NCI-H1694 treated with DMSO at 0.1 percent for 48 hours (cell line): ENCODE results near the gene C6orf15.
"Not testable (repeated sequence)": the region's sequence is repeated elsewhere in the genome, so short reads cannot be mapped to it uniquely, and the experiment has no call there.

Source experiments
- DNase-seq: peaks from one replicate; lab custom pipeline; 2025; lab: John Stamatoyannopoulos, UW

C6orf15 gene

GRCh38 chr6:31067891-31068668, 44.3 kb downstream of the C6orf15 start:
- DNase-seq = not testable (repeated sequence)

GRCh38 chr6:31067028-31067427, 45.3 kb downstream of the C6orf15 start:
- not testable (repeated sequence) for DNase-seq

GRCh38 chr6:31065556-31065955, 46.8 kb downstream of the C6orf15 start:
- no peak for DNase-seq

GRCh38 chr6:31063906-31064435, 48.4 kb downstream of the C6orf15 start:
- no peak for DNase-seq
